Central memory CD8-positive, alpha-beta T cell (primary cell): ENCODE results near the gene STON1.
"Not testable (repeated sequence)": the region's sequence is repeated elsewhere in the genome, so short reads cannot be mapped to it uniquely, and the experiment has no call there.

Experiments
- ATAC-seq: fragments of 150-1000 bp; cut with Tn5 transposase; replicated peaks from 2 replicates; pipeline ENCODE4 v1.10.0; 2022; ENCODE audit warnings: mild to moderate bottlenecking, moderate FRiP score, moderate number of reproducible peaks; ENCODE audit not compliant: poor library complexity, severe bottlenecking; ENCODE audit errors: extremely low read depth
- DNase-seq, 2 donors: peaks; one replicate each; pipeline ENCODE4 v3.0.0; 2021; ENCODE audit warnings: low spot score in 2 of 2
- H3K27ac Mint-ChIP-seq: one replicate; pipeline ENCODE4 v1.8.0; 2022; ENCODE audit warnings: low read depth, mild to moderate bottlenecking, moderate library complexity, mixed read lengths
- H3K27me3 Mint-ChIP-seq: one replicate; pipeline ENCODE4 v1.8.0; 2022; ENCODE audit warnings: mixed read lengths
- H3K36me3 Mint-ChIP-seq: one replicate; pipeline ENCODE4 v1.8.0; 2022; ENCODE audit warnings: mild to moderate bottlenecking, moderate library complexity, mixed read lengths; ENCODE audit not compliant: insufficient read depth
- H3K4me1 Mint-ChIP-seq: one replicate; pipeline ENCODE4 v1.8.0; 2022; ENCODE audit warnings: mixed read lengths
- H3K4me3 Mint-ChIP-seq: one replicate; pipeline ENCODE4 v1.8.0; 2022; ENCODE audit warnings: mild to moderate bottlenecking, moderate library complexity, mixed read lengths
- H3K9me3 Mint-ChIP-seq: one replicate; pipeline ENCODE4 v1.8.0; 2022; ENCODE audit warnings: mixed read lengths

Gene STON1

DNA sequence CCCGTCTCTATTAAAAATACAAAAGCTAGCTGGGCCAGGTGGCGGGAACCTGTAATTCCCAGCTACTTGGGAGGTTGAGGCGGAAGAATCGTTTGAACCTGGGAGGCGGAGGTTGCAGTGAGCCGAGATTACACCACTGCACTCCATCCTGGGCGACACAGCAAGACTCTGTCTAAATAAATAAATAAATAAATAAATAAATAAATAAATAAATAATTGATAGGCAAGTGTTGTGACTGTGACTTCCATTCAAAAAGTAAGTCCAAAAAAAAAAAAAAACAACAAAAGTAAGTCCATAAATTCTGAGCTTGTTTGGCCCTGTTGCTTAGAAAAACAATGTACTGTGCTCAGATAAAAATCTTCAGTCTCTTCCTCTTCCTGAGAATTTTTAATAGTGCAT is 2.2 kb downstream of the STON1 start:
- Mint-ChIP-seq H3K4me3 (no peak overlapping the region), H3K27ac (no peak overlapping the region), H3K9me3 (no peaks in the 10 kb centered on the region), H3K27me3 (no peaks in the 10 kb centered on the region), H3K4me1 (peaks cover 15% of the 10 kb centered on the region), H3K36me3 (peaks cover 9% of the 10 kb centered on the region)
- DNase-seq (no peak), ATAC-seq (no peak)

DNA sequence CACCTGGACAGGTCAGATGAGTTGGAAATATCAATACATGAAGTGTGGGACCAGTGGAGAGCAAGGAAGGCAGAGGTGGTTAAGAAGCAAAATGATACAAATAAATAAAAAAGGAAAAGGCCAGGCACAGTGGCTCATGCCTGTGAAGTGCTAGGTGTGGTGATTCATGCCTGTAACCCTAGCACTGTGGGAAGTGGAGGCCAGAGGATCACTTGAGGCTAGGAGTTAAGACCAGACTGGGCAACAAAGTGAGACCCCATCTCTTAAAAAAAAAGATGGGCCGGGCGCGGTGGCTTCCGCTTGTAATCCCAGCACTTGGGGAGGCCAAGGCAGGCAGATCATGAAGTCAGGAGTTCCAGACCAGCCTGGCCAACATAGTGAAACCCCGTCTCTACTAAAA is 2.9 kb downstream of the STON1 start:
- Mint-ChIP-seq H3K27me3 (no peaks in the 10 kb centered on the region), H3K4me1 (peaks cover 15% of the 10 kb centered on the region), H3K27ac (no peak overlapping the region), H3K36me3 (peaks cover 9% of the 10 kb centered on the region), H3K9me3 (no peaks in the 10 kb centered on the region), H3K4me3 (no peak overlapping the region)
- no peak for ATAC-seq
- DNase-seq: no peak

DNA sequence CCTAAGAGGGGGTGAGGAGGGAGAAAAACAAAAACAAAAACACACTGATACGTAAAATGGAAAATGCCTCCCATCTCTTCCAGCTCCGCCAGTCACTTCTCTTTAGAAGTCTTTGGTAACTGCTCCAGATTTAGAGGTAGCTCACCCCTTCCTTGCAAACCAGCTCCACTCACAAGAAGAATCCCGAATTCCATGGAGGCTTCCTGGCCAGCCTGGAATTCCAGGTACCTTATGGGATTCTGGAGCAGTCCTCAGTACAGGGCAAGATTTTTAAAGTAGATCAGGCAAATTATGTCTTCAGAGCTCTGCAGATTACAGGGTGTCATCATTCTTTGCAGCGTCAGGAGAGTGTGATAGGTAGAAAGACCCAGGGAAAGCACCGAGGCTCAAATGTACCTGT is 4.8 kb downstream of the STON1 start:
- Mint-ChIP-seq H3K27me3 (no peaks in the 10 kb centered on the region), H3K9me3 (no peaks in the 10 kb centered on the region), H3K4me1 (peaks cover 12% of the 10 kb centered on the region), H3K4me3 (no peak overlapping the region), H3K36me3 (peaks cover 8% of the 10 kb centered on the region), H3K27ac (no peak overlapping the region)
- ATAC-seq (no peak), DNase-seq (no peak)

DNA sequence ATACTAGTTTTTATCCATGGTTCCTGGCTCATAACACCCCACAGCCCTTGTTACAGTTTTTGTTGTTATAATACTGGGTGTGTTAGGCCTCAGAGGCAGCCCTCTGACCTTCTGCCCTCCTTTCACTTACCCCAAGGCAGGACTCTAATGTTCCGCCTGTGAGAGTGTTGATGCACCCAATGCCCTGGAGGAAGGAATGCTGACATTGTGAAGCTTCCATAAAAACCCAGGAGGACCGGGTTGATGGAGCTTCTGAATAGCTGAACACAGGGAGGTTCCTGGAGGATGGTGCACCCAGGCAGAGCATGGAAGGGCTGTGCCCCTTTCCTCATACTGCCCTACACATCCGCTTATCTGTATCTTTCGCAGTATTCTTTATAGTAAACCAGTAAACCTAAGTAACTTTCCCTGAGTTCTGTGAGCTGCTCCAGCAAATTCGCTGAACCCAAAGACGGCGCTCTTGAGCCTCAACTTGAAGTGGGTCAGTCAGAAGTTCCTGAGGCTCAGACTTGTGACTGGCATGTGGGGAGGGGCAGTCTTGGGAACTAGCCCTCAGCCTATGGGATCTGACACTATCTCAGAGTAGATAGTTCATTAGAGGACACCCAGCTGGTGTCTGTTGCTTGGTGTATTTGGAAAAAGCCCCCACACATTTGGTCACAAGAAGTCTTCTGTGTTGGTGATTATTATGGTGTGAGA is 10.4 kb downstream of the STON1 start:
- ATAC-seq: no peak
- Mint-ChIP-seq H3K9me3 (no peaks in the 10 kb centered on the region), H3K36me3 (no peaks in the 10 kb centered on the region), H3K27ac (no peak overlapping the region), H3K4me3 (no peak overlapping the region), H3K4me1 (no peaks in the 10 kb centered on the region), H3K27me3 (no peaks in the 10 kb centered on the region)
- no peak for DNase-seq

DNA sequence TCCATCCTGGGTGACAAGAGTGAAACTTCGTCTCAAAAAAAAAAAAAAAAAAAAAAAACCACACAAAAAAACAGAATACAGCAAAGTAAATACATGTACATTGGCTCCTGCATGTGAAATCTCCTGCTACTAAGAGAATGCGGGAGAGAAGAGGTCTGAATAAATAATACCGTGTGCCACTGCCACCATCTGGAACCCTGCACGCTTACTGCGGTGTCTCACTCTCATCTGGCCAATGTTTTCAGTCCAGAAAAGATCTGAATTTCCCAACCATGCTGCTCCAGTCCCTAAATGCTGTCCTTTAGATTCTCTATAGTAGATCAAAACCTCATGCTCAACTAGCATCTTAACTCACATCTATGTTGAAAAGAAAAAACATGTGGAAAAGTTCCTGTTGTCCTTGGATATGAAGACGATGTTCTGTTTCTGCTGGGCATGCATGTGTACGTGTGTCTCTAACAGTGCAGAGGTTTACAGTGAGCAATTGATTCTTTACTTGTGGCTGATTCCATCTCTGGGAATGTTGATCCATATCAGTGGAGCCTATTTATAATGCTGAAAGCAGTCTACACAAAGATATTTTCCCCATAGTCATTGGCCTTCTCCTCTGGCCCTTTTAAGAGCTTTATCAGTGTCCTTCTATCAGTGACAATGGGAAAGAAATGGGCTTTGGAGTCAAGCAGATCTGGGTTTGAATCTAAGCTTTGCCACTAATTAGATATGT is 11.9 kb downstream of the STON1 start:
- Mint-ChIP-seq H3K27ac (no peak overlapping the region), H3K4me1 (no peaks in the 10 kb centered on the region), H3K4me3 (no peak overlapping the region), H3K9me3 (no peaks in the 10 kb centered on the region), H3K27me3 (no peaks in the 10 kb centered on the region), H3K36me3 (no peaks in the 10 kb centered on the region)
- no peak for ATAC-seq
- DNase-seq: no peak

DNA sequence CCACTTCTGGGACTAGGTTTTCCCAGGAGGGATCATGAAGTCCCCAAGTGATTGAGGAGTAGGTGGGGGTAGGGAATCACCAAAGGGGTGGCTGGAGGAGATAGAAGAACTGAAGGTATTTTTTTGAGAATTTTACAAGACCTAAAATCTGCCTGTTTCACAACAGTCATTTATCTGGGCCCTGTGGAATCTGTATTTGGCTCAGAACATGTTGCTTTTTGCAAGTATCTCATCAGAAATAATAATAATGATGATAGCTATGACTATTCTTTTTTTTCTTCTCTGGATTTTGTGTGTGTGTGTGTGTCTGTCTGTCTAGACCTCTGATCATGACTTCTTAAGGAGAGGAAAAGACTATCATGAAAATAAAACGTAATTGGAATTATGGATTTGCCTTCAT is 13.9 kb downstream of the STON1 start:
- Mint-ChIP-seq H3K27ac (no peak overlapping the region), H3K9me3 (no peaks in the 10 kb centered on the region), H3K4me1 (no peaks in the 10 kb centered on the region), H3K27me3 (no peaks in the 10 kb centered on the region), H3K36me3 (no peaks in the 10 kb centered on the region), H3K4me3 (no peak overlapping the region)
- no peak for ATAC-seq
- DNase-seq: no peak

DNA sequence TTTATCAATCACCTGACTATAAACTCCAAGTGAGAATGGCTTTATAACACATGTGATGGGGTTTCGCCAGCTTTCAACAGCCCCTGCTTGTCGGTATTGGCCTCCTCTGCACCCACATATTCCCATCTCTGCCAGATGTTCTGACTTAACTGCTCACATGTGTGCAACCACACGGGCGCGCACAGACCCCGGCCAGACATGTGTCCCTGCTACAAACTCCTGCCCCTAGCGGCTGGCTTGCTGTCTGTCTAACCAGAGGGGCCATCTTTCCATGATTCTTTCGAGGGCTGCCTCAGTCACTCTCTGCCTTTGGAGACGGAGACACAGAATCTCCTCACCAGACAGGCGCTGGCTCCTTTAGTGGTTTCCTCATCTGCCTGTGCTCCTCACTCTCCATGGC is 15.3 kb downstream of the STON1 start:
- Mint-ChIP-seq H3K4me3 (no peak overlapping the region), H3K27ac (no peak overlapping the region), H3K9me3 (no peaks in the 10 kb centered on the region), H3K36me3 (no peaks in the 10 kb centered on the region), H3K4me1 (no peaks in the 10 kb centered on the region), H3K27me3 (no peaks in the 10 kb centered on the region)
- ATAC-seq: no peak
- DNase-seq: no peak

DNA sequence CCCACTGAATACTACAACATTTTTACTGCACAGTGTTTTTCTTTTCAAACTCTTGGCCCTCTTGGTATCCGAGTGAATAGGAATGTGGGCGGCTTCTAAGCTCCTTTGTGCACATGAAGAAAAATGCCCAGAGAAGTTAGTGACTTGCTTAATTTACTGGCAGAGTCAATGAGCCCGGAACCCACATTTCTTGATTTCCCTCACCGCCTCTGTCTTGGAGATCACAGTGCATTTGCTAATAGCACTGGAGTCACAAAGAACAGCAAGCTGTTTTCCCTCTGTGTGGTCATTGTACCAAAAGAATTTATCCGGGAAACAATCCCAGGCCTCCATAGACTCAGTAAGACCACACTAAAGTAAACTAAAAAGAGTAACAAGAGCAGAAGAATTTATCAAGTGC is 18.9 kb downstream of the STON1 start:
- Mint-ChIP-seq H3K9me3 (no peaks in the 10 kb centered on the region), H3K27me3 (no peaks in the 10 kb centered on the region), H3K4me1 (no peaks in the 10 kb centered on the region), H3K4me3 (no peak overlapping the region), H3K27ac (no peak overlapping the region), H3K36me3 (no peaks in the 10 kb centered on the region)
- ATAC-seq: no peak
- DNase-seq: no peak

DNA sequence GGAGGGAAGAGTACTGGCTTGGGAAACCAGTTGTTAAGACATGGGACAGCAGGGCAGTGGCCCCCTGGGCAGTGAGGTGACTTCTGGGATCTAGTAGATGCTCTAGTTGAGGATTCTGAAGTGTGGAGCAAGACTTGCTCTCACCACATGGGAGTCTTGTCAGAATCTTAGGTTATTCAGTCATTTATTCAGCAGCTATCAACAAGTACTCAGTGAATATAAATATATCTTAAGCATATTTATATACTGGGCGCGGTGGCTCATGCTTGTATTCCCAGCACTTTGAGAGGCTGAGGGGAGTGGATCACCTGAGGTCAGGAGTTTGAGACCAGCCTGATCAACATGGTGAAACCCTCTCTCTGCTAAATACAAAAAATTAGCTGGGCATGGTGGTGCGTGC is 20.0 kb downstream of the STON1 start:
- H3K4me3 Mint-ChIP-seq: no peak overlapping the region
- no peak overlapping the region for H3K27ac Mint-ChIP-seq
- H3K4me1 Mint-ChIP-seq: no peaks in the 10 kb centered on the region
- ATAC-seq (no peak), DNase-seq (no peak)
- no peaks in the 10 kb centered on the region for H3K27me3 Mint-ChIP-seq
- no peaks in the 10 kb centered on the region for H3K36me3 Mint-ChIP-seq
- H3K9me3 Mint-ChIP-seq: no peaks in the 10 kb centered on the region

DNA sequence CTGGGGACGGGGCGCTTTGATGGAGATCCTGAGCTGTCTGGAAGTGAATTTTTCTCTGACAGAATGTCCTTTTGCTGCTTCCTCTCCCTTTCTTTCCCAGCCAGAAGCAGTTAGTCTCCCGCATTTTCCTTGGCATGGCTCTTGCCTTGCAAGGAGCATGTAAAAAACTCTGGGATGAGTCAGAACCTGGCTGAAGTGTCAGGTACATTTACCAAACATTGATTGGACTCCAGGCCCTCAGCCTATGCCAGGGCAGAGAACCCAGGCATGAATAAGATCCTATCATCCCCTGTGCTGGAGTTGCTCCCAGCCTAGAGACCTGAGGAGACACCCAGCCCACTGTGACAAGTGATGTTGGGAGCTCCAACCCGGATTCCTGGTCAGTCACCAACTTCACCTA is 21.6 kb downstream of the STON1 start:
- no peak overlapping the region for H3K4me3 Mint-ChIP-seq
- H3K27ac Mint-ChIP-seq: no peak overlapping the region
- H3K4me1 Mint-ChIP-seq: no peaks in the 10 kb centered on the region
- no peaks in the 10 kb centered on the region for H3K9me3 Mint-ChIP-seq
- ATAC-seq: no peak
- DNase-seq: no peak
- no peaks in the 10 kb centered on the region for H3K36me3 Mint-ChIP-seq
- no peaks in the 10 kb centered on the region for H3K27me3 Mint-ChIP-seq

DNA sequence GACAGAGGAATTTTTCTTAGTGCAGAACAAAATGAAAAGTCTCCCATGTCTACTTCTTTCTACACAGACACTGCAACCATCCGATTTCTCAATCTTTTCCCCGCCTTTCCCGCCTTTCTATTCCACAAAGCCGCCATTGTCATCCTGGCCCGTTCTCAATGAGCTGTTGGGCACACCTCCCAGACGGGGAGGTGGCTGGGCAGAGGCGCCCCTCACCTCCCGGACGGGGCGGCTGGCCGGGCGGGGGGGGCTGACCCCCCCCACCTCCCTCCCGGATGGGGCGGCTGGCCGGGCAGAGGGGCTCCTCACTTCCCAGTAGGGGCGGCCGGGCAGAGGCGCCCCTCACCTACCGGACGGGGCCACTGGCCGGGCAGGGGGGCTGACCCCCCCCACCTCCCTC is 25.1 kb downstream of the STON1 start:
- H3K36me3 Mint-ChIP-seq, H3K4me3 Mint-ChIP-seq, ATAC-seq, DNase-seq, H3K27me3 Mint-ChIP-seq, H3K4me1 Mint-ChIP-seq, H3K9me3 Mint-ChIP-seq, H3K27ac Mint-ChIP-seq: not testable (repeated sequence)

DNA sequence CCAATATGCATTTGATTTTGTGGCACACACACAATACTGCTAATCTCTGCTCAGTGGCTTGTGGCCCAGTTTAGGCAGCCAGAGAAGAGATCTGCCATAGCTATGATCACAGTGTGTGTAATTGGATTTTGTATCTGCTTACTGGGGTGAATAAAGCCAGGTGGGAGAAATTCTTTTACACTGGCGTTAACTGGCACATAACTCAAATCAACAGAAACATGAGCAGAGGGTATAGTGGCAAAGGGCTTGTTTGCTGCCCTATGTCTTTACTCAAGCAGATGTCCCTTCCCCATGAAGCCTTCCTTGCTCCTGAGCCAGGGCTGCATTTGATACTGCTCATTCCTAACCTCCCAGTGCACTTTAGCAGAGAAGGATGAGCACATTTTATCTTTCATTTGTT is 28.5 kb downstream of the STON1 start:
- no peak overlapping the region for H3K27ac Mint-ChIP-seq
- H3K4me3 Mint-ChIP-seq: no peak overlapping the region
- H3K4me1 Mint-ChIP-seq: no peaks in the 10 kb centered on the region
- H3K27me3 Mint-ChIP-seq: no peaks in the 10 kb centered on the region
- DNase-seq: no peak
- H3K36me3 Mint-ChIP-seq: no peaks in the 10 kb centered on the region
- H3K9me3 Mint-ChIP-seq: no peaks in the 10 kb centered on the region
- no peak for ATAC-seq

DNA sequence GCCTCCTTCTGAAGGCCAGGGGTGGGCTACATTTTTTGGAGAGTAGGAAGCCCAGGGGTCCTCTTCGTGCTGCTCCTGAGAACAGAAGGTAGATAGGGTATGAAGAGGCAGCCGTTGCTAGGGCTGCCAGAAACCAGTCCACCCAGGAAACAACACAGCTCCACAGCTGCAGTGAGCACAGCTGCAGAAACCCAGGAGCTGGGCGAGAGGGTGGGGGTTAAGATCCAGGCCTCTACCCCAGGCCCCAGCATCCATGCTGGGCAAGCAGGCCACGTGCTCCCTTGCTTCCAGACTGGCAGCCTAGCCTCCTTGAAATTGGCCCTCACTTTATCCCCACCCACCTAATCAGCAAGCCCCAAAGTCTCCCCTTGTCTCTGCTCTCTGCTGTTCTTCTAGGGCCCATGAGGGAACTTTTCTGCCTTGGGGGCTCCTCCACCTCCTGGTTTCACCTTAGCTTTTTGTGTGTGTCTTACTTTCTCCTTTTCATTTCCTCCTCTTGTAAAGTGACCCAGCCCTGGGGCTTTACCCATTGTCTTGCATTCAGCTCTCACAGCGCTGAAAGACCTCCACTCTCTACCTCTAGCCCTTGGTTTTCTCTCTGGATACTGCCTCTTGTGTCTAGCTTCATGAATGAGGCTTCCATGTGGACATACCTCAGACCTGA is 30.7 kb downstream of the STON1 start:
- Mint-ChIP-seq H3K4me1 (no peaks in the 10 kb centered on the region), H3K36me3 (no peaks in the 10 kb centered on the region), H3K4me3 (no peak overlapping the region), H3K27ac (no peak overlapping the region), H3K27me3 (no peaks in the 10 kb centered on the region), H3K9me3 (no peaks in the 10 kb centered on the region)
- DNase-seq: no peak
- no peak for ATAC-seq
